HEK293 (cell line): ENCODE data around the gene FKBP9.

Experiments used
- BCL6B ChIP-seq: fragments of 450-650 bp; formaldehyde crosslinking; IDR thresholded peaks from 2 replicates; pipeline ENCODE4 v1.5.1; 2017; ENCODE audit warnings: missing biosample characterization, missing genetic modification characterization
- GLIS1 ChIP-seq: fragments of 450-650 bp; formaldehyde crosslinking; IDR thresholded peaks from 2 replicates; pipeline ENCODE4 v1.5.1; 2016; ENCODE audit warnings: missing biosample characterization, missing genetic modification characterization
- KLF1 ChIP-seq: fragments of 450-650 bp; formaldehyde crosslinking; IDR thresholded peaks from 2 replicates; pipeline ENCODE4 v1.5.1; 2016; ENCODE audit warnings: missing biosample characterization, missing genetic modification characterization
- KLF10 ChIP-seq: fragments of 450-650 bp; IDR thresholded peaks from 2 replicates; pipeline ENCODE4 v1.5.1; 2018; ENCODE audit warnings: missing biosample characterization, mild to moderate bottlenecking, missing genetic modification characterization
- KLF8 ChIP-seq: fragments of 450-650 bp; formaldehyde crosslinking; IDR thresholded peaks from 2 replicates; pipeline ENCODE4 v1.5.1; 2016; ENCODE audit warnings: missing biosample characterization, missing genetic modification characterization
- PATZ1 ChIP-seq: fragments of 450-650 bp; formaldehyde crosslinking; IDR thresholded peaks from 2 replicates; pipeline ENCODE4 v1.5.1; 2016; ENCODE audit warnings: missing biosample characterization, missing genetic modification characterization
- PRDM1 ChIP-seq: fragments of 450-650 bp; formaldehyde crosslinking; IDR thresholded peaks from 2 replicates; pipeline ENCODE4; 2016; ENCODE audit warnings: missing biosample characterization, missing genetic modification characterization
- REST ChIP-seq: fragments of 450-650 bp; formaldehyde crosslinking; IDR thresholded peaks from 2 replicates; pipeline ENCODE4 v1.5.1; 2016; ENCODE audit warnings: missing biosample characterization, missing genetic modification characterization
- TSHZ1 ChIP-seq: fragments of 450-650 bp; formaldehyde crosslinking; IDR thresholded peaks from 2 replicates; pipeline ENCODE4 v1.5.1; 2016; ENCODE audit warnings: missing biosample characterization, missing genetic modification characterization, borderline replicate concordance
- ZBTB8A ChIP-seq: fragments of 450-650 bp; formaldehyde crosslinking; IDR thresholded peaks from 2 replicates; pipeline ENCODE4 v1.5.1; 2016; ENCODE audit warnings: missing biosample characterization, missing genetic modification characterization
- ZFP37 ChIP-seq: fragments of 450-650 bp; formaldehyde crosslinking; IDR thresholded peaks from 2 replicates; pipeline ENCODE4 v1.5.1; 2016; ENCODE audit warnings: missing biosample characterization, missing genetic modification characterization
- ZNF18 ChIP-seq: fragments of 450-650 bp; formaldehyde crosslinking; IDR thresholded peaks from 2 replicates; pipeline ENCODE4 v1.5.1; 2016; ENCODE audit warnings: missing biosample characterization, missing genetic modification characterization
- ZNF248 ChIP-seq: fragments of 450-650 bp; formaldehyde crosslinking; IDR thresholded peaks from 2 replicates; pipeline ENCODE4 v1.5.1; 2017; ENCODE audit warnings: missing biosample characterization, missing genetic modification characterization
- ZNF280D ChIP-seq: fragments of 450-650 bp; formaldehyde crosslinking; IDR thresholded peaks from 2 replicates; pipeline ENCODE4 v1.5.1; 2016; ENCODE audit warnings: missing biosample characterization, missing genetic modification characterization
- ZNF366 ChIP-seq: fragments of 450-650 bp; formaldehyde crosslinking; conservative IDR thresholded peaks from 2 replicates; pipeline ENCODE4 v1.5.1; 2016; ENCODE audit warnings: missing biosample characterization, missing genetic modification characterization
- ZNF549 ChIP-seq: fragments of 450-650 bp; IDR thresholded peaks from 2 replicates; pipeline ENCODE4 v1.5.1; 2018; ENCODE audit warnings: missing biosample characterization, missing genetic modification characterization, mild to moderate bottlenecking, inconsistent platforms, moderate library complexity
- ZNF571 ChIP-seq: fragments of 450-650 bp; formaldehyde crosslinking; IDR thresholded peaks from 2 replicates; pipeline ENCODE4 v1.5.0; 2017; ENCODE audit warnings: missing biosample characterization, missing genetic modification characterization
- ZNF777 ChIP-seq: fragments of 450-650 bp; formaldehyde crosslinking; IDR thresholded peaks from 2 replicates; pipeline ENCODE4 v1.5.1; 2017; ENCODE audit warnings: missing biosample characterization, missing genetic modification characterization, borderline replicate concordance
- ZSCAN5A ChIP-seq: fragments of 450-650 bp; formaldehyde crosslinking; IDR thresholded peaks from 2 replicates; pipeline ENCODE4 v1.5.1; 2016; ENCODE audit warnings: missing biosample characterization, missing genetic modification characterization

The FKBP9 gene

GRCh38 chr7:32957326-32958045, at the start of gene FKBP9 (continued):
- TF ChIP-seq BCL6B (tag by site-specific recombination), result no peak
- TF ChIP-seq ZSCAN5A (tag by site-specific recombination), result 0 out of 2 replicates have a peak, but pooled peaks have one; percentile 74
- no peak for TF ChIP-seq PRDM1
- no peak for TF ChIP-seq ZNF280D
- TF ChIP-seq ZNF366 (tag by site-specific recombination), result peak; percentile 83
- peak; percentile 44; the same call in 1 of the 2 replicates for TF ChIP-seq KLF10 (tag by site-specific recombination)
- TF ChIP-seq KLF8, result no peak; the same call in 1 of the 2 replicates
- TF ChIP-seq ZNF571 (tag by site-specific recombination), result no peak
- TF ChIP-seq ZNF248, result no peak
- no peak for TF ChIP-seq KLF1 (tag by site-specific recombination)
- peak; percentile 95 for TF ChIP-seq ZNF777 (tag by site-specific recombination)
- TF ChIP-seq ZFP37 (tag by site-specific recombination), result 0 out of 2 replicates have a peak, but pooled peaks have one; percentile 27
- TF ChIP-seq ZNF549 (tag by site-specific recombination), result no peak
- no peak for TF ChIP-seq REST (tag by site-specific recombination)
- no peak for TF ChIP-seq TSHZ1 (tag by site-specific recombination)
- no peak for TF ChIP-seq ZNF18 (tag by site-specific recombination)
- peak; percentile 92 for TF ChIP-seq ZBTB8A (tag by site-specific recombination)
- no peak for TF ChIP-seq PATZ1
- peak; percentile 60 for TF ChIP-seq GLIS1 (tag by site-specific recombination)
